Spleen (tissue), 7 donors: ENCODE data around the gene OR8G5.

ENCODE experiments used
- CTCF ChIP-seq, 11 experiments: fragments of 200-600 bp in 7 of 11; fragments of 450-650 bp in 4 of 11; sonication (generic) in 4 of 11; IDR thresholded peaks in 8 of 11; conservative IDR thresholded peaks in 3 of 11; 1 replicate in 7 of 11; 2 replicates in 4 of 11; pipeline versions ENCODE4 v1.4.0 to v1.8.0; 2016 to 2021; ENCODE audit warnings: antibody characterized with exemption in 11 of 11, inconsistent platforms in 4 of 11, mild to moderate bottlenecking in 1 of 11
- POLR2A ChIP-seq, 3 donors: fragments of 450-650 bp; IDR thresholded peaks; one replicate each; pipeline ENCODE4 v1.5.1; 2017; ENCODE audit warnings: antibody characterized with exemption in 3 of 3, mild to moderate bottlenecking in 1 of 3
- POLR2AphosphoS5 ChIP-seq, 3 donors: sonication (generic); formaldehyde crosslinking; IDR thresholded peaks; one replicate each; pipeline ENCODE4 v1.5.1; 2017; ENCODE audit warnings: antibody characterized with exemption in 3 of 3
- donor health status: DM: no; HTN: no; CAD: no; lungs with moderate emphysema.
- donor health status: DM: no; HTN: no; CAD: no.
- donor health status: DM: no; HTN: no; CAD: no.

- no peak for TF ChIP-seq POLR2AphosphoS5 (IDR thresholded peaks at IDR 0.05)
- TF ChIP-seq POLR2A (IDR thresholded peaks at IDR 0.05): no peak
- TF ChIP-seq CTCF (IDR thresholded peaks at IDR 0.05 in 8 of 11, conservative IDR thresholded peaks at IDR 0.05 in 3 of 11): no peak
Observed at GRCh38 chr11:124211321-124211720, 44.9 kb upstream of the OR8G5 start.
